Ectodermal cell (in vitro differentiated cells): ENCODE data around the gene TOMM22.

Experiments used
- H3K27ac ChIP-seq: 2 replicates; pipeline ENCODE4 v1.7.0; 2013; ENCODE audit warnings: mild to moderate bottlenecking, low read depth, low read length; ENCODE audit not compliant: insufficient read depth, poor library complexity, severe bottlenecking
- H3K27me3 ChIP-seq: 2 replicates; pipeline ENCODE4 v1.7.0; 2013; ENCODE audit warnings: mild to moderate bottlenecking, low read length; ENCODE audit not compliant: insufficient read depth, control insufficient read depth, poor library complexity, severe bottlenecking
- H3K36me3 ChIP-seq: one replicate; pipeline ENCODE4 v1.7.0; 2013; ENCODE audit warnings: low read length; ENCODE audit not compliant: control insufficient read depth, insufficient read depth
- H3K4me1 ChIP-seq: one replicate; pipeline ENCODE4 v1.7.0; 2013; ENCODE audit warnings: low read length; ENCODE audit not compliant: control insufficient read depth, insufficient read depth
- H3K4me3 ChIP-seq: 2 replicates; pipeline ENCODE4 v1.7.0; 2013; ENCODE audit warnings: low read depth, low read length, control low read depth; ENCODE audit not compliant: insufficient read depth
- H3K9me3 ChIP-seq: 2 replicates; pipeline ENCODE4 v1.7.0; 2013; ENCODE audit warnings: mild to moderate bottlenecking, low read length, moderate library complexity; ENCODE audit not compliant: control insufficient read depth
- WGBS, 2 experiments: methylation state at CpG; one replicate each; pipeline ENCODE4 v1.1.7; 2013; ENCODE audit warnings: missing lambda C conversion rate in 2 of 2; 5-methylcytosine and 5-hydroxymethylcytosine counted together

The TOMM22 gene

GRCh38 chr22:38733329-38733723 lies 51.6 kb downstream of the TOMM22 start:
- Histone ChIP-seq H3K9me3 (no peaks in the 10 kb centered on the region), H3K27me3 (no peaks in the 10 kb centered on the region), H3K4me3 (no peak overlapping the region), H3K36me3 (peaks cover 30% of the 10 kb centered on the region), H3K27ac (no peak overlapping the region), H3K4me1 (no peaks in the 10 kb centered on the region)
- 82 to 86% methylated on average over 4 of the region's 4 CpGs for WGBS, 2 experiments

GRCh38 chr22:38733724-38734381 lies 52.1 kb downstream of the TOMM22 start:
- H3K9me3 ChIP-seq: no peaks in the 10 kb centered on the region
- no peak overlapping the region for H3K4me3 ChIP-seq
- no peaks in the 10 kb centered on the region for H3K27me3 ChIP-seq
- WGBS, 2 experiments: 95% methylated on average over 8 of the region's 8 CpGs
- H3K27ac ChIP-seq: no peak overlapping the region
- H3K4me1 ChIP-seq: no peaks in the 10 kb centered on the region
- H3K36me3 ChIP-seq: peaks cover 25% of the 10 kb centered on the region

DNA sequence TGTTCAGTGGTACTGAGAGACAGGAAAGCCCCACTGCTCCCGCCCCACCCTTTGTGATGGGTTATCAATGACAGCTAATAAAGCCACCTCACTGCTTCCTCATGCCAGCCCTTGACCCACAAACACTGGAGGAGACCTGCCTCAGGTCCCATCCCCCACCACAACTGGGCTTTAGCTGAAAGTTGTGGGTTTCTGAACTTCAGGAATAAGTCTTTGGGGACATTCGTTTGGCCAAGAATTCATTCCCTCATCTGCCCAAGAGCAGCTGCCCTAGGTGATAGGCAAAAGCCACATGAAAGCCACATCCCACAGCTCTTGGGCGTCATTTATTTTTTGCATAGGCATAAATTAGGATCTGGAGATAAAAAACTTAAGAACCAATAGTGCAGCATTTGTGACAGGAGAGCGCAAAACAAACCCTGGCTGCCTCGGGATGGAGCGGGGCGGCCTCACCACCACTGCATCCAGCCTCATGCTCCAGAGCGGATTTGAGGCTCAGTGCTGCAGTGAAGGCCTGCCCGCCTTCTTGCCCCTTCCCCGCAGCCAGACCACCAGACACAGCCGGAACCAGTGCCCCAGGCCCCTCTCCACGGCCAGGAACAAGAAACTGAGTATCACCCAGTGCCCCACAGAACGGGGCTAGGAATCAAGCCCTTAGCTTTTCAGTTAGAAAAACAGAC lies 52.8 kb downstream of the TOMM22 start:
- no peaks in the 10 kb centered on the region for H3K9me3 ChIP-seq
- H3K36me3 ChIP-seq: peaks cover 21% of the 10 kb centered on the region
- no peak overlapping the region for H3K4me3 ChIP-seq
- no peaks in the 10 kb centered on the region for H3K27me3 ChIP-seq
- H3K27ac ChIP-seq: no peak overlapping the region
- 90 to 93% methylated on average over 13 of the region's 13 CpGs for WGBS, 2 experiments
- no peaks in the 10 kb centered on the region for H3K4me1 ChIP-seq
